RWPE2 (cell line): ENCODE data around the gene GPX1.
"Not testable (repeated sequence)": the region's sequence is repeated elsewhere in the genome, so short reads cannot be mapped to it uniquely, and the experiment has no call there.

Experiments used
- ATAC-seq: fragments of 200-7000 bp; cut with Tn5 transposase; 3 replicates; pipeline ENCODE4 v1.9.1; 2021; ENCODE audit warnings: low read depth
- DNase-seq: peaks from one replicate; pipeline ENCODE4 v3.0.0-alpha.2; 2020; ENCODE audit warnings: low spot score
- H3K27ac ChIP-seq: fragments of 450-650 bp; 2 replicates; pipeline ENCODE4 v1.5.1; 2017; ENCODE audit warnings: mild to moderate bottlenecking; ENCODE audit not compliant: poor library complexity, severe bottlenecking
- H3K27me3 ChIP-seq: fragments of 250-450 bp; sonication (Bioruptor Pico); 2 replicates; pipeline ENCODE4 v1.5.1; 2021; ENCODE audit warnings: mild to moderate bottlenecking, moderate library complexity; ENCODE audit not compliant: insufficient read depth, poor library complexity, severe bottlenecking
- H3K36me3 ChIP-seq: fragments of 250-450 bp; sonication (Bioruptor Pico); 2 replicates; pipeline ENCODE4 v1.5.1; 2020; ENCODE audit warnings: low read depth, mild to moderate bottlenecking, moderate library complexity
- H3K4me1 ChIP-seq: fragments of 250-450 bp; sonication (Bioruptor Pico); 2 replicates; pipeline ENCODE4 v1.5.1; 2021; ENCODE audit warnings: mild to moderate bottlenecking, moderate library complexity; ENCODE audit not compliant: insufficient read depth, poor library complexity, severe bottlenecking
- H3K4me3 ChIP-seq: fragments of 250-450 bp; sonication (Bioruptor Pico); 2 replicates; pipeline ENCODE4 v1.5.1; 2021; ENCODE audit warnings: mild to moderate bottlenecking, moderate library complexity; ENCODE audit not compliant: severe bottlenecking
- H3K9me3 ChIP-seq: fragments of 250-450 bp; sonication (Bioruptor Pico); 2 replicates; pipeline ENCODE4 v1.5.1; 2021; ENCODE audit warnings: mild to moderate bottlenecking, moderate library complexity; ENCODE audit not compliant: severe bottlenecking
- CTCF ChIP-seq: fragments of 450-650 bp; IDR thresholded peaks from one replicate; pipeline ENCODE4 v1.5.1; 2017; ENCODE audit warnings: mild to moderate bottlenecking, moderate library complexity; ENCODE audit not compliant: poor library complexity, severe bottlenecking

The GPX1 gene

DNA sequence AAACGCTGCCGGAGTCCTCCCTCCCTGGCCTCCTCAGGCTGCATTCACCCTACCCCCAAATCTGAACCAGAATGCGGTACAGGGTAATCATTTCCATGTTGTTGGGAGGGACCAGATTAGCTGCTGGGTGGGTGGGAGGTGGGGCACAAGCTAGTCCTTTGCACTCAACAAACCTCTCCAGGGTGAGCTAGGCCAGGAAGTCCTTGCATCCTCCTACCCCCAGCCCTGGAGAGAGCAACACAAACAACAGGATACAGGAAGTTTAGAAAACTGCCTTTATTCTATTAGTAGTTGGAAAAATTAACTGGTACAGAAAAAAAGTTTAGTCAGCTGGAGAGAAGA is 702 bp upstream of the GPX1 start:
- Histone ChIP-seq H3K27ac (peak overlapping the region; percentile 96), H3K4me3 (peak overlapping the region; percentile 65), H3K27me3 (no peaks in the 10 kb centered on the region), H3K36me3 (peaks cover 79% of the 10 kb centered on the region), H3K4me1 (peaks cover 17% of the 10 kb centered on the region), H3K9me3 (no peaks in the 10 kb centered on the region)
- TF ChIP-seq CTCF: no peak
- ATAC-seq (peak; percentile 8), DNase-seq (no peak)

DNA sequence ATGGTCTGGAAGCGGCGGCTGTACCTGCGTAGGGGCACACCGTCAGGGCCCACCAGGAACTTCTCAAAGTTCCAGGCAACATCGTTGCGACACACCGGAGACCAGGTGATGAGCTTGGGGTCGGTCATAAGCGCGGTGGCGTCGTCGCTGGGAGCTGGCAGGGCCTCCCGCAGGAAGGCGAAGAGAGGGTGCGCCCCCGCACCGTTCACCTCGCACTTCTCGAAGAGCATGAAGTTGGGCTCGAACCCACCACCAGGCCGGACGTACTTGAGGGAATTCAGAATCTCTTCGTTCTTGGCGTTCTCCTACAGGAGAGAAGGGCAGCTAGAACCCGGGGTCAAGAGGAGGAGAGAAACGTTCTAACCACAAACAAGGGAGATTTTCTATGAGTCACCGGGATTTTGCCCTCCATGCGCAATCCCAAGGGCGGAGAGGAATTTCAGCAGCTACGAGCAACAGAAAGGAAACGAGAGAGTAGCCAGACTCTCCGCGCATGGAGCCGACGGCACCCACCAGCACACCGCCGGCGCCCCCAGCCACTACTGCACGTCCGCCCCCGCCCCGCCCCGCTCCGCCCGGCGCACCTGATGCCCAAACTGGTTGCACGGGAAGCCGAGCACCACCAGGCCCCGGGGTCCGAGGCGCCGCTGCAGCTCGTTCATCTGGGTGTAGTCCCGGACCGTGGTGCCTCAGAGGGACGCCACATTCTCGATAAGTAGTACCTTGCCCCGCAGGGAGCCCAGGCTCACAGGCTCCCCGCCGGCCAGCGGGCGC is 523 bp downstream of the GPX1 start:
- Histone ChIP-seq H3K4me3 (peak overlapping the region; percentile 65), H3K27ac (peak overlapping the region; percentile 96), H3K36me3 (peaks cover 67% of the 10 kb centered on the region), H3K4me1 (peaks cover 17% of the 10 kb centered on the region)
- not testable (repeated sequence) for H3K9me3 ChIP-seq, H3K27me3 ChIP-seq
- DNase-seq (peak; percentile 66), ATAC-seq (peak; percentile 35)

DNA sequence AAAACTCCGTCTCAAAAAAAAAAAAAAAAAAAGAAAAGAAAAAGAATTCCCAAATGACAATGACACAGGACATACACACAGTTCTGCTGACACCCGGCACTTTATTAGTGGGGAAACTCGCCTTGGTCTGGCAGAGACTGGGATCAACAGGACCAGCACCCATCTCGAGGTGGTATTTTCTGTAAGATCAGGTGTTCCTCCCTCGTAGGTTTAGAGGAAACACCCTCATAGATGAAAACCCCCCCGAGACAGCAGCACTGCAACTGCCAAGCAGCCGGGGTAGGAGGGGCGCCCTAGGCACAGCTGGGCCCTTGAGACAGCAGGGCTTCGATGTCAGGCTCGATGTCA is 1.1 kb downstream of the GPX1 start:
- not testable (repeated sequence) for H3K27me3 ChIP-seq, H3K9me3 ChIP-seq, ATAC-seq, DNase-seq
- peaks cover 61% of the 10 kb centered on the region for H3K36me3 ChIP-seq
- peaks cover 21% of the 10 kb centered on the region for H3K4me1 ChIP-seq
- peak overlapping the region; percentile 96 for H3K27ac ChIP-seq
- H3K4me3 ChIP-seq: peak overlapping the region; percentile 65

DNA sequence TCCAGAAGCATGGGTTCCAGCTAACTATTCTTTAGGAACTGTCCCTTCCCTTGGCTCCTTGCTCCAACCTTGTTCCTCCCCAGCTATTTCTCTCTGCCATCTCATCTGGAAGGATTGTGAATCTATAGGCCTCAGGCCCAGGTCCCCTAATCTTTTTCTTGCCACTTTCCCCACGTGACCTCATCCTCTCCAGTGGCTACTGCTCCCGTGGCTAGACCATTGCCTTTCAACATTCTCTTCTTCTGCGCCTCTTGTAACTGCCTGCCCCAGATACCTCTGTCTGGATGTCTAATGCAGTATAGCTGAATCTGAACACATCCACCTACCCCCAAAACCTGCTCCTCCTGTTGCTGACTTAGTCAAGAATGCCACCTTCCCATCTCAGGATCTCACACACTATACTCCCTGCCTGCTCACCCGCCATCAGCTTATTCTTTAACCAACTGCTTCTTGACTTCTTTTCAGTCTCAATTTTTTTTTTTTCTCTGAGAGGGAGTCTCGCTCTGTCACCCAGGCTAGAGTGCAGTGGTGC is 5.2 kb downstream of the GPX1 start:
- Histone ChIP-seq H3K36me3 (peaks cover 28% of the 10 kb centered on the region), H3K4me3 (no peak overlapping the region), H3K9me3 (no peaks in the 10 kb centered on the region), H3K27ac (peak overlapping the region; percentile 87), H3K4me1 (peaks cover 21% of the 10 kb centered on the region), H3K27me3 (no peaks in the 10 kb centered on the region)
- TF ChIP-seq CTCF: no peak
- ATAC-seq: no peak
- no peak for DNase-seq

- no peaks in the 10 kb centered on the region for H3K9me3 ChIP-seq
- ATAC-seq (no peak), DNase-seq (no peak)
- H3K27ac ChIP-seq: peak overlapping the region; percentile 87
- TF ChIP-seq CTCF: no peak
- peaks cover 25% of the 10 kb centered on the region for H3K36me3 ChIP-seq
- no peaks in the 10 kb centered on the region for H3K27me3 ChIP-seq
- H3K4me3 ChIP-seq: no peak overlapping the region
- peaks cover 28% of the 10 kb centered on the region for H3K4me1 ChIP-seq
Observed at GRCh38 chr3:49352281-49352680, 5.9 kb downstream of the GPX1 start.

DNA sequence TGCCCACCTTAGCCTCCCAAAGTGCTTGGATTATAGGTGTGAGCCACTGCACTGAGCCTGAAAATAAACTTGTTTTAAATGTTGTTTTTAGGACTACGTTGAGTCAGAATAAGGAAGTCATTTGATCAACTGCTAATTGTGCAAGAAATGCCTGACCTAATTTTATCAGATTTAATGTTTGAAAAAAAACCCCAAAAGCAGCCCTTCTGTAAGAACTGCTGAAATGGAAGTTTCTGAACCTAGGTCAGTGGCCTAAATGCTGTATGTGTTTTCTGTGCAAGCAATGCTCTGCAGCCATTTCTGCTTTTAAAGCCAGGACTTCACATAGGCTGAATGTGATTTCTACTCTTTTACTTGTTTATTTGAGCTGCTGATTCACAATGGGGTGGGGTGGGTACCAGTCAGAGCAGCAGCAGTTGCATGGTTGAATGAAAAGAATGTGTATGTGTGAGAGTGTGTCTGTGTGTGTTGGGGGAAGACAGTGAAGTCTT is 6.6 kb downstream of the GPX1 start:
- Histone ChIP-seq H3K36me3 (peaks cover 18% of the 10 kb centered on the region), H3K4me1 (peaks cover 35% of the 10 kb centered on the region), H3K27me3 (no peaks in the 10 kb centered on the region), H3K9me3 (no peaks in the 10 kb centered on the region), H3K27ac (peak overlapping the region; percentile 87), H3K4me3 (no peak overlapping the region)
- no peak for TF ChIP-seq CTCF
- peak; percentile 82 for ATAC-seq
- no peak for DNase-seq
